ENCODE results near the gene CLDN1. TPM values are rescaled to one million over a fixed set of nuclear protein-coding genes. Genes with fewer than 3 reads are reported as not detected.

CLDN1 gene
- total and polyA plus RNA-seq, 2 of the 4 experiments (the other 2 are of a cell fraction), result 4.7 to 7.3 TPM

- peak; percentile 56 for DNase-seq
- H2AK9ac ChIP-seq (replicated peaks; ENCODE audit: low read depth, low read length, poor library complexity), result no peak overlapping the region
- in situ Hi-C loops (cut with MboI; ENCODE audit: low sequenced_read_pairs) (no loop called here), intact Hi-C loops (cut with micrococcal nuclease) (no loop called here), dilution Hi-C loops (cut with HindIII; ENCODE audit: low sequenced_read_pairs, unreplicated experiment) (no loop called here)
- H3K18ac ChIP-seq (ENCODE audit: low read depth, low read length), result peak overlapping the region; percentile 42; the same call in 1 of the 2 replicates
- H2AK5ac ChIP-seq (ENCODE audit: low read depth, low read length), result peak overlapping the region; percentile 98
- peak overlapping the region; percentile 13; the same call in 1 of the 2 replicates for H3K56ac ChIP-seq (ENCODE audit: extremely low read depth, insufficient read depth, low read length)
- peak overlapping the region; percentile 97 for H2BK120ac ChIP-seq (ENCODE audit: low read depth, low read length)
- H2BK5ac ChIP-seq (ENCODE audit: low read depth, low read length, poor library complexity, severe bottlenecking), result peak overlapping the region; percentile 76
- ChIA-PET CTCF (interaction anchor here (0.9 to 1.7 kb wide), 4 partner anchors 12 to 48 kb away, joined by 3 to 5 read pairs (median 4); partner anchors contain the start of gene CLDN1), POLR2A (ENCODE audit: unreplicated experiment) (no interaction called here)
- ATAC-seq (ENCODE audit: low read depth), result peak; percentile 56
- no peaks in the 10 kb centered on the region for H3K36me3 ChIP-seq (ENCODE audit: control insufficient read depth, insufficient read depth, low read length)
- H4K20me1 ChIP-seq (ENCODE audit: insufficient read depth, low read length), result no peaks in the 10 kb centered on the region
- peak overlapping the region; percentile 80 for H3K23ac ChIP-seq (ENCODE audit: low read depth, low read length)
- peaks cover 3% of the 10 kb centered on the region; the same call in 1 of the 2 replicates for H3K9me3 ChIP-seq (ENCODE audit: control insufficient read depth, insufficient read depth, low read length)
- H4K91ac ChIP-seq (ENCODE audit: insufficient read depth, low read depth, low read length), result peak overlapping the region; percentile 67
- H3K9me1 ChIP-seq (ENCODE audit: insufficient read depth, low read length), result peaks cover 3% of the 10 kb centered on the region
- peaks cover 10% of the 10 kb centered on the region; the same call in 1 of the 2 replicates for H3K4me1 ChIP-seq (ENCODE audit: control insufficient read depth, insufficient read depth, low read length)
- H2AFZ ChIP-seq (replicated peaks; ENCODE audit: low read length, poor library complexity), result peak overlapping the region; percentile 45
- no peak overlapping the region for H3K4me2 ChIP-seq (ENCODE audit: low read depth, low read length)
- peak overlapping the region; percentile 92 for H3K14ac ChIP-seq (replicated peaks; ENCODE audit: low read depth, low read length)
- H3K9ac ChIP-seq (ENCODE audit: low read depth, low read length), result no peak overlapping the region
- H2BK20ac ChIP-seq (ENCODE audit: low read depth, low read length), result peak overlapping the region; percentile 95
- H3K4ac ChIP-seq (ENCODE audit: low read depth, low read length), result peak overlapping the region; percentile 89
- H4K5ac ChIP-seq (ENCODE audit: low read depth, low read length), result peak overlapping the region; percentile 31; the same call in 1 of the 2 replicates
- peak overlapping the region; percentile 52 for H2BK15ac ChIP-seq (ENCODE audit: low read depth, low read length)
- TF ChIP-seq NFE2L2 (IDR thresholded peaks at IDR 0.05; ENCODE audit: low read depth, low read length), result no peak
- TF ChIP-seq, protein P1, sequence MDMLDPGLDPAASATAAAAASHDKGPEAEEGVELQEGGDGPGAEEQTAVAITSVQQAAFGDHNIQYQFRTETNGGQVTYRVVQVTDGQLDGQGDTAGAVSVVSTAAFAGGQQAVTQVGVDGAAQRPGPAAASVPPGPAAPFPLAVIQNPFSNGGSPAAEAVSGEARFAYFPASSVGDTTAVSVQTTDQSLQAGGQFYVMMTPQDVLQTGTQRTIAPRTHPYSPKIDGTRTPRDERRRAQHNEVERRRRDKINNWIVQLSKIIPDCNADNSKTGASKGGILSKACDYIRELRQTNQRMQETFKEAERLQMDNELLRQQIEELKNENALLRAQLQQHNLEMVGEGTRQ (IDR thresholded peaks at IDR 0.05; ENCODE audit: low read depth, low read length), result no peak
- TF ChIP-seq RAD21 (IDR thresholded peaks at IDR 0.05; ENCODE audit: low read length), result no peak
- TF ChIP-seq MXI1 (IDR thresholded peaks at IDR 0.05; ENCODE audit: borderline replicate concordance, low read depth, low read length), result no peak
- TF ChIP-seq POLR2A (IDR thresholded peaks at IDR 0.05; ENCODE audit: low read depth, low read length), result no peak
- no peak for TF ChIP-seq CEBPB (IDR thresholded peaks at IDR 0.05; ENCODE audit: low read depth, low read length)
- TF ChIP-seq FOS (IDR thresholded peaks at IDR 0.05; ENCODE audit: low read depth, low read length), result no peak
- TF ChIP-seq CHD1 (IDR thresholded peaks at IDR 0.05; ENCODE audit: low read depth, low read length), result no peak
- TF ChIP-seq SMC3 (IDR thresholded peaks at IDR 0.05; ENCODE audit: low read depth, low read length), result no peak
- no peak for TF ChIP-seq BHLHE40 (IDR thresholded peaks at IDR 0.05; ENCODE audit: low read depth, low read length)
- TF ChIP-seq, protein P2, sequence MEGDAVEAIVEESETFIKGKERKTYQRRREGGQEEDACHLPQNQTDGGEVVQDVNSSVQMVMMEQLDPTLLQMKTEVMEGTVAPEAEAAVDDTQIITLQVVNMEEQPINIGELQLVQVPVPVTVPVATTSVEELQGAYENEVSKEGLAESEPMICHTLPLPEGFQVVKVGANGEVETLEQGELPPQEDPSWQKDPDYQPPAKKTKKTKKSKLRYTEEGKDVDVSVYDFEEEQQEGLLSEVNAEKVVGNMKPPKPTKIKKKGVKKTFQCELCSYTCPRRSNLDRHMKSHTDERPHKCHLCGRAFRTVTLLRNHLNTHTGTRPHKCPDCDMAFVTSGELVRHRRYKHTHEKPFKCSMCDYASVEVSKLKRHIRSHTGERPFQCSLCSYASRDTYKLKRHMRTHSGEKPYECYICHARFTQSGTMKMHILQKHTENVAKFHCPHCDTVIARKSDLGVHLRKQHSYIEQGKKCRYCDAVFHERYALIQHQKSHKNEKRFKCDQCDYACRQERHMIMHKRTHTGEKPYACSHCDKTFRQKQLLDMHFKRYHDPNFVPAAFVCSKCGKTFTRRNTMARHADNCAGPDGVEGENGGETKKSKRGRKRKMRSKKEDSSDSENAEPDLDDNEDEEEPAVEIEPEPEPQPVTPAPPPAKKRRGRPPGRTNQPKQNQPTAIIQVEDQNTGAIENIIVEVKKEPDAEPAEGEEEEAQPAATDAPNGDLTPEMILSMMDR (conservative IDR thresholded peaks at IDR 0.05; ENCODE audit: low read depth, low read length), result no peak
- TF ChIP-seq ELK1 (IDR thresholded peaks at IDR 0.05; ENCODE audit: borderline replicate concordance, low read depth, low read length), result no peak
- H3K27me3 ChIP-seq (ENCODE audit: control insufficient read depth, insufficient read depth, low read length), result no peaks in the 10 kb centered on the region
- H4K8ac ChIP-seq (ENCODE audit: low read depth in 2 of 2, low read length in 2 of 2), result peak overlapping the region; percentile 53 to 65
- no peak overlapping the region for H3K4me3 ChIP-seq (ENCODE audit: insufficient read depth, low read depth, low read length)
- peak overlapping the region; percentile 46; the same call in 1 of the 2 replicates for H3K27ac ChIP-seq (ENCODE audit: insufficient read depth, low read length)
- no TSS peak for BruUV-seq (replicated peaks)
- no peaks in the 10 kb centered on the region for H3K79me1 ChIP-seq (ENCODE audit: low read depth in 1 of 2, low read length in 2 of 2)
These were observed 16.5 kb upstream of the CLDN1 start for GRCh38 chr3:190338717-190339116.

Measured in IMR-90 (cell line).